ENCODE data around the gene PARM1. TPM values are rescaled to one million over a fixed set of nuclear protein-coding genes. Genes with fewer than 3 reads are reported as not detected.

The PARM1 gene
- total and polyA plus RNA-seq, 5 donors from 2014 or later = 0.10 to 0.22 TPM; not detected in 3

GRCh38 chr4:74958881-74959280 is 26.0 kb downstream of the PARM1 start:
- DNase-seq (no peak), ATAC-seq (ENCODE audit: low read depth in 2 of 2) (no peak)
- Histone ChIP-seq H3K27me3 (ENCODE audit: control insufficient read depth, insufficient read depth, low read length) (no peaks in the 10 kb centered on the region), H3K4me3 (ENCODE audit: low read depth, low read length) (no peak overlapping the region), H3K4me1 (ENCODE audit: control insufficient read depth, insufficient read depth, low read length, poor library complexity, severe bottlenecking) (no peaks in the 10 kb centered on the region), H3K9me3 (ENCODE audit: control insufficient read depth in 2 of 2, low read length in 2 of 2) (no peaks in the 10 kb centered on the region), H3K36me3 (ENCODE audit: control insufficient read depth, insufficient read depth, low read length) (no peaks in the 10 kb centered on the region), H3K27ac (ENCODE audit: insufficient read depth, low read length, poor library complexity, severe bottlenecking) (no peak overlapping the region)
- no peak overlapping the region for H3K4me3 Mint-ChIP-seq
- H3K4me1 Mint-ChIP-seq = no peaks in the 10 kb centered on the region
- no peaks in the 10 kb centered on the region for H3K27me3 Mint-ChIP-seq
- no peaks in the 10 kb centered on the region for H3K36me3 Mint-ChIP-seq
- peaks cover 0 to 13% (median 5%) of the 10 kb centered on the region in 7 donors for H3K9me3 Mint-ChIP-seq
- H3K27ac Mint-ChIP-seq = no peak overlapping the region

DNA sequence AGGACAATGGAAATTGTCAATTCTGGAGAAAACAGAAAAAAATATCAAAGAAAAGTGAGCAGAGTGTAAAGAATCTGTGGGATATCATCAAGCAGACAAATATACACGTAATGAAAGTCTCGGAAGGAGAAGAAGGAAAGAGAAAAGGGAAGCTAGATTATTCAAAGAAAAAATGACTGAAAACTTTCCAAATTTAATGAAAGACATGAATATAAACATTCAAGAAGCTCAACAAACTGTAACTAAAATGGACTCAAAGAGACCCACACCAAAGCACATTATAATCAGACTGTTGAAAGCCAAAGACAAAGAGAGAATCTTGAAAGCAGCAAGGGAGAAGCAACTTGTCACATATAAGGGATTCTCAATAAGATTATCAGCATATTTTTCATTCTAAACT is 28.3 kb downstream of the PARM1 start:
- H3K27me3 ChIP-seq (ENCODE audit: control insufficient read depth, insufficient read depth, low read length) = no peaks in the 10 kb centered on the region
- Mint-ChIP-seq H3K4me3 (no peak overlapping the region), H3K36me3 (no peaks in the 10 kb centered on the region), H3K4me1 (no peaks in the 10 kb centered on the region), H3K27ac (no peak overlapping the region), H3K27me3 (no peaks in the 10 kb centered on the region), H3K9me3 (peaks cover 0 to 13% (median 7%) of the 10 kb centered on the region in 7 donors)
- no peaks in the 10 kb centered on the region for H3K36me3 ChIP-seq (ENCODE audit: control insufficient read depth, insufficient read depth, low read length)
- no peak overlapping the region for H3K4me3 ChIP-seq (ENCODE audit: low read depth, low read length)
- no peaks in the 10 kb centered on the region for H3K4me1 ChIP-seq (ENCODE audit: control insufficient read depth, insufficient read depth, low read length, poor library complexity, severe bottlenecking)
- ATAC-seq (ENCODE audit: low read depth in 2 of 2) (no peak), DNase-seq (no peak)
- no peak overlapping the region for H3K27ac ChIP-seq (ENCODE audit: insufficient read depth, low read length, poor library complexity, severe bottlenecking)
- no peaks in the 10 kb centered on the region for H3K9me3 ChIP-seq (ENCODE audit: control insufficient read depth in 2 of 2, low read length in 2 of 2)

DNA sequence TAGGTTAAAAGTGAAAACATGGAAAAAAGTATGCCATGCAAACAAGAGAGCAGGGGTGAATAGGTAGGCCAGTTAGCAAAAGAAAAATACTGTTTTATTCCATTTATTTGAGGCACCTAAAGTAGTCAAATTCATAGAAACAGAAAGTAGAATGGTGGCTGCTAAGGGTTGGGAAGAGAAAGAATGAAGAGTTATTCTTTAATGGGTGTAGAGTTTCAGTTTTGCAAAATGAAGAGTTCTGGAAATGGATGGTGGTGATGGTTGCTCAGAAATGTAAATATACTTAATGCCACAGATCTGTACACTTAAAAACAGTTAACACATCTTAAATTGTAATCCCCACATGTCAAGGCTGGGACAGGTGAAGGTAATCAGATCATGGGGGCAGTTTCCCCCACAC is 29.7 kb downstream of the PARM1 start:
- DNase-seq (no peak), ATAC-seq (ENCODE audit: low read depth in 2 of 2) (no peak)
- Histone ChIP-seq H3K4me1 (ENCODE audit: control insufficient read depth, insufficient read depth, low read length, poor library complexity, severe bottlenecking) (no peaks in the 10 kb centered on the region), H3K9me3 (ENCODE audit: control insufficient read depth in 2 of 2, low read length in 2 of 2) (no peaks in the 10 kb centered on the region), H3K36me3 (ENCODE audit: control insufficient read depth, insufficient read depth, low read length) (no peaks in the 10 kb centered on the region), H3K4me3 (ENCODE audit: low read depth, low read length) (no peak overlapping the region), H3K27me3 (ENCODE audit: control insufficient read depth, insufficient read depth, low read length) (no peaks in the 10 kb centered on the region), H3K27ac (ENCODE audit: insufficient read depth, low read length, poor library complexity, severe bottlenecking) (no peak overlapping the region)
- Mint-ChIP-seq H3K36me3 (no peaks in the 10 kb centered on the region), H3K27ac (no peak overlapping the region), H3K4me3 (no peak overlapping the region), H3K9me3 (peaks cover 0 to 17% (median 7%) of the 10 kb centered on the region in 7 donors), H3K4me1 (no peaks in the 10 kb centered on the region), H3K27me3 (no peaks in the 10 kb centered on the region)

DNA sequence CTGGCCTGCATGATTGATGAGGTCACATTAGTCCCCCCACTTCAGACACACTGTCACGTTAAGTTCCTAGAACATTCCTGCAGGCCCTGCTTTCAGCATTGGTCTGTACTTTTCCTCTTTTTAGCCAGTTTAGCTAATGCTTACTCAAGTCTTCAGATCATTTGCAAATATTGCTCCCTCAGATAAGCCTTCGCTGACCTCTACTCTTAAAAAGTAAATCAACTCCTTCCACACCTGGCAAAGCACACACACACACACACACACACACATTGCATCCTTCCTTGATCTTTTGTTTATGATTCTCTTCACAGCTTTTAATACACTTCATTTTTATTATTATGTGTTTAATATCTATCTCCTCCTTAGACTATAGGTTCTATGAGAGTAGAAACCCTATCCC is 31.4 kb downstream of the PARM1 start:
- no peak overlapping the region for H3K27ac Mint-ChIP-seq
- H3K27ac ChIP-seq (ENCODE audit: insufficient read depth, low read length, poor library complexity, severe bottlenecking) = no peak overlapping the region
- no peak overlapping the region for H3K4me3 ChIP-seq (ENCODE audit: low read depth, low read length)
- H3K4me3 Mint-ChIP-seq = no peak overlapping the region
- no peaks in the 10 kb centered on the region for H3K27me3 ChIP-seq (ENCODE audit: control insufficient read depth, insufficient read depth, low read length)
- H3K9me3 ChIP-seq (ENCODE audit: control insufficient read depth in 2 of 2, low read length in 2 of 2) = no peaks in the 10 kb centered on the region
- no peak for ATAC-seq (ENCODE audit: low read depth in 2 of 2)
- no peaks in the 10 kb centered on the region for H3K27me3 Mint-ChIP-seq
- no peaks in the 10 kb centered on the region for H3K4me1 ChIP-seq (ENCODE audit: control insufficient read depth, insufficient read depth, low read length, poor library complexity, severe bottlenecking)
- no peaks in the 10 kb centered on the region for H3K36me3 ChIP-seq (ENCODE audit: control insufficient read depth, insufficient read depth, low read length)
- no peak for DNase-seq
- peaks cover 0 to 17% (median 7%) of the 10 kb centered on the region in 7 donors for H3K9me3 Mint-ChIP-seq
- H3K4me1 Mint-ChIP-seq = no peaks in the 10 kb centered on the region
- no peaks in the 10 kb centered on the region for H3K36me3 Mint-ChIP-seq

GRCh38 chr4:74967324-74967723 is 34.4 kb downstream of the PARM1 start:
- ATAC-seq (ENCODE audit: low read depth in 2 of 2) = no peak
- Histone ChIP-seq H3K4me1 (ENCODE audit: control insufficient read depth, insufficient read depth, low read length, poor library complexity, severe bottlenecking) (no peaks in the 10 kb centered on the region), H3K4me3 (ENCODE audit: low read depth, low read length) (no peak overlapping the region), H3K27ac (ENCODE audit: insufficient read depth, low read length, poor library complexity, severe bottlenecking) (no peak overlapping the region), H3K36me3 (ENCODE audit: control insufficient read depth, insufficient read depth, low read length) (no peaks in the 10 kb centered on the region), H3K9me3 (ENCODE audit: control insufficient read depth in 2 of 2, low read length in 2 of 2) (no peaks in the 10 kb centered on the region), H3K27me3 (ENCODE audit: control insufficient read depth, insufficient read depth, low read length) (no peaks in the 10 kb centered on the region)
- no peak overlapping the region for H3K4me3 Mint-ChIP-seq
- no peaks in the 10 kb centered on the region for H3K4me1 Mint-ChIP-seq
- no peaks in the 10 kb centered on the region for H3K27me3 Mint-ChIP-seq
- H3K36me3 Mint-ChIP-seq = no peaks in the 10 kb centered on the region
- DNase-seq = no peak
- peaks cover 0 to 5% (median 2%) of the 10 kb centered on the region in 7 donors for H3K9me3 Mint-ChIP-seq
- no peak overlapping the region for H3K27ac Mint-ChIP-seq

DNA sequence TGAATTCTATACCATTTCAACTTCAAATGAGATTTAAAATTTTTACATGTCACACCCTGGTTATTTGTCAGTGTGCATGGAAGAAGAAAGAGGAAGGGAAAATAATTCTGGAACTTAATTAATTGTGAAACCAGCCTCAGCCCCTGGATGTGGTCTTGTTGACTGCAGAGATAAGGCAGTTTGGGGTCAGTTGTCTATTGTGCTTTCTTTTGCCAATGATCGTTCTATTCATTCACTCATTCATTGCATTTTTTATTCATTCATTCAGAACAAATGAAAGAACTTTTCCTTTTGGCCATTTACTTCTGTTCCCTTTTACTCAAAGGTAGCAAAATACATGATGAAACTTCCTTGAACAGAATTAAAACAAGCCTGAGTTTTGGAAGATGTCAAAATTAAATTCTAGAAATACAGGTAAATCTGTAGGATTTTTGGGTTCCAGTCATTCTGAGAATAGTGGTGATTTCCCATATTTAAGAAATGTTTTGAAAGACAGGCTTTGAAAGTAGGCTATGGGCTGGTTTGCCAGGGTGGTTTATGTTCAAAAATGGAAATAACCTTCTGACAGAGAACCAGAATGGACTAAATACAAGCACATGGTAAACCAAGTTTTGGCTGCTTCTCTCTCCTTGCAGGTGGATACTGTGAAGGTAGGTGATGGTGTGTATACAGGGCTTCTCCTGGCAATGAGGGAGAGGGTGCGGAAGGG is 35.7 kb downstream of the PARM1 start:
- ATAC-seq (ENCODE audit: low read depth in 2 of 2) (no peak), DNase-seq (no peak)
- peaks cover 0 to 3% (median 0%) of the 10 kb centered on the region in 7 donors for H3K9me3 Mint-ChIP-seq
- no peaks in the 10 kb centered on the region for H3K36me3 Mint-ChIP-seq
- Histone ChIP-seq H3K4me3 (ENCODE audit: low read depth, low read length) (no peak overlapping the region), H3K9me3 (ENCODE audit: control insufficient read depth in 2 of 2, low read length in 2 of 2) (no peaks in the 10 kb centered on the region), H3K4me1 (ENCODE audit: control insufficient read depth, insufficient read depth, low read length, poor library complexity, severe bottlenecking) (no peaks in the 10 kb centered on the region), H3K27me3 (ENCODE audit: control insufficient read depth, insufficient read depth, low read length) (no peaks in the 10 kb centered on the region), H3K36me3 (ENCODE audit: control insufficient read depth, insufficient read depth, low read length) (no peaks in the 10 kb centered on the region), H3K27ac (ENCODE audit: insufficient read depth, low read length, poor library complexity, severe bottlenecking) (no peak overlapping the region)
- no peaks in the 10 kb centered on the region for H3K27me3 Mint-ChIP-seq
- H3K27ac Mint-ChIP-seq = no peak overlapping the region
- no peaks in the 10 kb centered on the region for H3K4me1 Mint-ChIP-seq
- H3K4me3 Mint-ChIP-seq = no peak overlapping the region

DNA sequence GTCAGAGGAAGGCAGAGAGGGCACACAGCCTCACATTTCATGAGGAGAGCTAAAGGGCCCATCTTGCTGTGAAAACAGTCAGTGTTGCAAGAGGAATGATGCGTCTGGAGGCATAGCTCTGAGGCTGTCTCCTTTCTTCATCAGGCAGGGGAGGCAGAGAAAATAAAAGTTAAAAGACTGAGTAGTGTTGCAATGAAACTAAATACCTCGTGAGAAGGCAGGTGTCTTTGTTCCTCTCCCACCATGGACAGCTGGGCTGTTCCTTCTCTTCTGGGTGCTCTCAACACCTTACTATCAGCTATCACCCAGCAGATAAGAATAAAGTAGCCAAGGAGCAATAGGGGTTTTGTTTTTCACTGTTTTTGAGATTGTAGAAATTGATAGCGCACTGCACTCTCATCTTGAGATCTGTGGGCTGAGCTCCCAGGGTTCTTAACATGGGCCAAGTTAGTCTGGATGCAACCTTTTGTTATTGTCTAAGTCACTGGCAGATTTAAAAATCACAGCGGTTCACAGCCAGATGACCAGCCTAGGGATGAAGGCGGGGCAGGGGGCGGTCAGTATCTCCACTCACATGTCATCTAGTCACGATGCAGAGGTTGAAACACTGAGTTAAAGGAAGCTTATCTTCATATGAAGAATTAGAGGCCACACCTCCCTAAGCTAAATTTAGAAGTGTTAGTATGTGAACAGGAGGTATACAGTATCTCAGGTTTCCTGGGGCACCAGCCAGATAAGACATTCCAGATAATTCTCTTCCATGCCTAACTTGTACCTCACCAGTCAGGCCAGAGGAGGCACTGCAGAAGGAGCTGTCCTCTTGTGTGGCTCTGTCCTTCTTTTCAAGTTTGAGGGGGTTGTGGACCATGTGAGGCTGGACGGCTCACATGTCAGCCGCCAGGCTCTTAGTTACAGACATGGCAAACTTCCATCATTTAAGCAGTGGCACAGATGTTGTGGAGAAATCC is 36.9 kb downstream of the PARM1 start:
- H3K36me3 ChIP-seq (ENCODE audit: control insufficient read depth, insufficient read depth, low read length) = no peaks in the 10 kb centered on the region
- H3K4me3 ChIP-seq (ENCODE audit: low read depth, low read length) = no peak overlapping the region
- no peak overlapping the region for H3K27ac ChIP-seq (ENCODE audit: insufficient read depth, low read length, poor library complexity, severe bottlenecking)
- no peaks in the 10 kb centered on the region for H3K27me3 ChIP-seq (ENCODE audit: control insufficient read depth, insufficient read depth, low read length)
- no peaks in the 10 kb centered on the region for H3K9me3 ChIP-seq (ENCODE audit: control insufficient read depth in 2 of 2, low read length in 2 of 2)
- Mint-ChIP-seq H3K27me3 (no peaks in the 10 kb centered on the region), H3K4me1 (no peaks in the 10 kb centered on the region), H3K4me3 (no peak overlapping the region), H3K27ac (no peak overlapping the region), H3K36me3 (no peaks in the 10 kb centered on the region), H3K9me3 (peaks cover 0 to 3% (median 0%) of the 10 kb centered on the region in 7 donors)
- H3K4me1 ChIP-seq (ENCODE audit: control insufficient read depth, insufficient read depth, low read length, poor library complexity, severe bottlenecking) = no peaks in the 10 kb centered on the region
- ATAC-seq (ENCODE audit: low read depth in 2 of 2) (no peak), DNase-seq (no peak)
